HFFc6 (cell line): Measurements from ENCODE around the gene CARMIL1. TPM values are rescaled to one million over a fixed set of nuclear protein-coding genes. Genes with fewer than 3 reads are reported as not detected.

Experiments
- DNase-seq: peaks from one replicate; pipeline ENCODE4 v3.0.0-alpha.2; 2018
- H3K27ac Mint-ChIP-seq: 2 replicates; pipeline ENCODE4 v1.8.0; 2020; ENCODE audit warnings: mild to moderate bottlenecking, mixed read lengths
- H3K27me3 Mint-ChIP-seq: 2 replicates; pipeline ENCODE4 v1.8.0; 2021; ENCODE audit warnings: mild to moderate bottlenecking, moderate library complexity, mixed read lengths; ENCODE audit not compliant: insufficient read depth
- H3K36me3 Mint-ChIP-seq: 2 replicates; pipeline ENCODE4 v1.8.0; 2021; ENCODE audit warnings: low read depth, mixed read lengths
- H3K4me1 Mint-ChIP-seq: 2 replicates; pipeline ENCODE4 v1.8.0; 2020; ENCODE audit warnings: low read depth, mixed read lengths
- H3K4me3 Mint-ChIP-seq: 2 replicates; pipeline ENCODE4 v1.8.0; 2020; ENCODE audit warnings: mild to moderate bottlenecking, moderate library complexity, mixed read lengths
- H3K9me3 Mint-ChIP-seq: 2 replicates; pipeline ENCODE4 v1.8.0; 2020; ENCODE audit warnings: mild to moderate bottlenecking, mixed read lengths
- total RNA-seq, 6 experiments: library from RNA; stranded (reverse); fragmentation: NEBNext Ultra II Directional; extraction: Animal tissue kit (Norgen Biotek cat#: 25700); gene quantifications; 2 replicates in 1 of 6; 3 replicates in 5 of 6; pipeline ENCODE4 v1.2.3, GENCODE V29; 2021
- TF ChIP-seq, protein P1 (sequence below): fragments of 200-600 bp; sonication (generic); IDR thresholded peaks from 2 replicates; pipeline ENCODE4 v1.5.0; 2021; ENCODE audit warnings: antibody characterized with exemption, mild to moderate bottlenecking

CARMIL1 gene
- total RNA-seq, 6 experiments from 2014 or later, result 12.2 to 15.6 (median 13.7) TPM

DNA sequence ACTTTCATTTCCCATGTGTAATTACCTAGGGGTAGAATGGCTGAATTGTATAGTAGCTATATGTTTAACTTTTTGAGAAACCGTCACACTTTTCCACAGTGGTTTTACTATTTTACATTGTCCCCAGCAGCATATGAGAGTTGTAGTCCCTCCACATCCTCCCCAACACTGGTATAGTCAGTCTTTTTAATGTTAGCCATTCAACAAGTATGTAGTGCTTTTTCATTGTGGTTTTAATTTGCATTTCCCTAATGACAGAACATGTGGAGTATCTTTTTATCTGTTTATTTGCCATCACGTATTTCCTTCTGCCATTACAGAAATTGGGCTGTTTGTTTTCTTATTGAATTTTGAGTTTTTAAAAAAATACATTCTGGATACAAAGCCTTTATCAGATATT lies 148.4 kb downstream of the CARMIL1 start:
- no peak overlapping the region for H3K4me3 Mint-ChIP-seq
- TF ChIP-seq, protein P1, sequence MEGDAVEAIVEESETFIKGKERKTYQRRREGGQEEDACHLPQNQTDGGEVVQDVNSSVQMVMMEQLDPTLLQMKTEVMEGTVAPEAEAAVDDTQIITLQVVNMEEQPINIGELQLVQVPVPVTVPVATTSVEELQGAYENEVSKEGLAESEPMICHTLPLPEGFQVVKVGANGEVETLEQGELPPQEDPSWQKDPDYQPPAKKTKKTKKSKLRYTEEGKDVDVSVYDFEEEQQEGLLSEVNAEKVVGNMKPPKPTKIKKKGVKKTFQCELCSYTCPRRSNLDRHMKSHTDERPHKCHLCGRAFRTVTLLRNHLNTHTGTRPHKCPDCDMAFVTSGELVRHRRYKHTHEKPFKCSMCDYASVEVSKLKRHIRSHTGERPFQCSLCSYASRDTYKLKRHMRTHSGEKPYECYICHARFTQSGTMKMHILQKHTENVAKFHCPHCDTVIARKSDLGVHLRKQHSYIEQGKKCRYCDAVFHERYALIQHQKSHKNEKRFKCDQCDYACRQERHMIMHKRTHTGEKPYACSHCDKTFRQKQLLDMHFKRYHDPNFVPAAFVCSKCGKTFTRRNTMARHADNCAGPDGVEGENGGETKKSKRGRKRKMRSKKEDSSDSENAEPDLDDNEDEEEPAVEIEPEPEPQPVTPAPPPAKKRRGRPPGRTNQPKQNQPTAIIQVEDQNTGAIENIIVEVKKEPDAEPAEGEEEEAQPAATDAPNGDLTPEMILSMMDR, result no peak
- no peak for DNase-seq

DNA sequence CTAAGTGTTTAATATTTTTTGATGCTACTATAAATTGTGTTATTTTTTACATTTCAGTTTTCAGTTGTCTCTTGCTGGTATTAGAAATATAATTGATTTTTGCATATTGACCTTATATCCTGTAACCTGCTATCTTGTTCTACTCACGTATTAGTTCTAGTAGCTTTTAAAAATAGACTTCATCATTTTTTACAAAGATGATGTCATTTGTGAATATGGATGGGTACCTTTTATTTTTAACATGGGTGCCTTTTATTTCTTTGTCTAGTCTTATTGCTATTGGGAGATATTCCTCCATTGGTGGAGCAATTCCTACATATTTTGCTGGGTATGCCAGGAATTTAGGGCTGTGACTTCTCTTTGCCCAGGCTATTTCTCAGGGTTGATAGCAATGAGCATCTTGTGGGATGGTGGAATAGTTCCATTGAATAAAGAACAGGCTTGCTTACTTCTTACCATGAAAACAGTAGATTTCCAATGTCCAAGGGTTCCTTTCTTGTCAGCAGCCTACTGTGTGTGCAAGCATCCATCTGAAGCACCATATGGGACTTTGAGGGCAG lies 149.7 kb downstream of the CARMIL1 start:
- TF ChIP-seq, protein P1, result no peak
- Mint-ChIP-seq H3K36me3 (no peaks in the 10 kb centered on the region), H3K4me1 (peaks cover 30% of the 10 kb centered on the region), H3K9me3 (no peaks in the 10 kb centered on the region), H3K4me3 (no peak overlapping the region), H3K27me3 (no peaks in the 10 kb centered on the region), H3K27ac (no peak overlapping the region)
- DNase-seq, result no peak

More for the DNA sequence above, 148.4 kb downstream of the CARMIL1 start:
- Mint-ChIP-seq H3K27me3 (no peaks in the 10 kb centered on the region), H3K9me3 (no peaks in the 10 kb centered on the region), H3K27ac (no peak overlapping the region), H3K4me1 (peaks cover 30% of the 10 kb centered on the region), H3K36me3 (no peaks in the 10 kb centered on the region)

GRCh38 chr6:25431306-25431974 lies 152.3 kb downstream of the CARMIL1 start:
- peaks cover 30% of the 10 kb centered on the region for H3K4me1 Mint-ChIP-seq
- H3K36me3 Mint-ChIP-seq, result no peaks in the 10 kb centered on the region
- H3K4me3 Mint-ChIP-seq, result no peak overlapping the region
- H3K27me3 Mint-ChIP-seq, result no peaks in the 10 kb centered on the region
- H3K9me3 Mint-ChIP-seq, result no peaks in the 10 kb centered on the region
- DNase-seq, result no peak
- TF ChIP-seq, protein P1, result no peak
- no peak overlapping the region for H3K27ac Mint-ChIP-seq

DNA sequence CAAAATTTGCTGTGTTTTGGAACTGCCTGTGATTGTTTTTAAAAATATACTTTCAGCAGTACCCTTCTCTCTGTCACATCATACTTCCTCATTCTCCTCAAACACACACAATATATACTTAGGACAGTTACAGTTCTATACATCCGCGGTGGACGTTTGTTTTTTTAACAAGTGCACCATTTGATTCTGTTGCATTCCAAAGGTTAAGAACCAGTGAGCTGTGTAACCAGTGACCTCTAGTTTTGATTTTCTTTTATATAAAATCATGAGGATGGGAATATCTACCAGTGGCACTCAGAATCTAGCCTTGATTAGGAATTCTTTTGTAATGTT lies 152.8 kb downstream of the CARMIL1 start:
- Mint-ChIP-seq H3K27me3 (no peaks in the 10 kb centered on the region), H3K9me3 (no peaks in the 10 kb centered on the region), H3K4me1 (peaks cover 25% of the 10 kb centered on the region), H3K4me3 (no peak overlapping the region), H3K36me3 (no peaks in the 10 kb centered on the region), H3K27ac (no peak overlapping the region)
- DNase-seq, result no peak
- TF ChIP-seq, protein P1, result no peak

GRCh38 chr6:25434921-25435320 lies 155.7 kb downstream of the CARMIL1 start:
- Mint-ChIP-seq H3K4me3 (no peak overlapping the region), H3K4me1 (no peaks in the 10 kb centered on the region), H3K27me3 (no peaks in the 10 kb centered on the region), H3K27ac (no peak overlapping the region), H3K9me3 (no peaks in the 10 kb centered on the region), H3K36me3 (no peaks in the 10 kb centered on the region)
- TF ChIP-seq, protein P1, result no peak
- DNase-seq, result no peak
